ENCODE measurements around the gene LMF1. TPM values are rescaled to one million over a fixed set of nuclear protein-coding genes. Genes with fewer than 3 reads are reported as not detected.

LMF1 gene
- total RNA-seq, 1 experiment from 2014 or later, result 12.8 TPM

DNA sequence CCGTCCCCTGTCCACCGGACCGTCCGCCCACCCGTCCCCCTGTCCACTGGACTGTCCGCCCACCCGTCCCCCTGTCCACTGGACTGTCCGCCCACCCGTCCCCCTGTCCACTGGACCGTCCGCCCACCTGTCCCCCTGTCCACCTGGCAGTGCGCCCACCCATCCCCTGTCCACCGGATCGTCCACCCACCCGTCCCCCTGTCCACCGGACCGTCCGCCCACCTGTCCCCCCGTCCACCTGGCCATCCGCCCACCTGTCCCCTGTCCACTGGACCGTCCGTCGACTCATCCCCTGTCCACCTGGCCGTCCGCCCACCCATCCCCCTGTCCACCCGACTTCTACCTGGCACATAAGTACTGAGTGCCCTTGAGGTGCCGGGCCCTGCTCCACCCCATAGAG, 76.6 kb downstream of the LMF1 start (continued):
- TF ChIP-seq EZH2phosphoT487 (IDR thresholded peaks at IDR 0.05; ENCODE audit: borderline replicate concordance) (no peak), POLR2AphosphoS5 (IDR thresholded peaks at IDR 0.05; ENCODE audit: low read depth, low read length) (no peak), POLR2A (IDR thresholded peaks at IDR 0.05; ENCODE audit: borderline replicate concordance, extremely low read depth, insufficient read depth, insufficient read length) (no peak), ZNF274 (IDR thresholded peaks at IDR 0.05; ENCODE audit: low read depth, low read length) (no peak), EGR1 (IDR thresholded peaks at IDR 0.05; ENCODE audit: low read depth) (no peak)

DNA sequence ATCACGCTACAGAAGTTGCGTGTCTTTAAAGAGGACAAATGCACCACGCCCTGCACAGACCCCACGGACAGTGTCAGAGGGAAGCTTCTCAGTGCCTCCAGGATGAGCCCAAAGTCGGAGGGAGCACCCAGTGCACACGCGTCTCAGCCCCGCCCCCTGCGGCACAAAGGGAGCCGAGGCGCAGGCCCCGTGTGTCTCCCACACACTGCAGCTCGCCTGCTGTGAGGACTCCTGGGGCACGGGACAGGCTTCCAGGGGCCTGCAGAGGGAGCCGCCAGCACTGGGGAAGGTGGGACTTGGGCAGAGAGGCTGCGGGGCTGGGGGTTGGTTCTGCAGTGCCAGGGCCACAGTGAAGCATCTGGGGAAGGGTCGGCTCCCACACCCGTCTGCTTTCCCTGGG, 77.4 kb downstream of the LMF1 start:
- Histone ChIP-seq H3K27me3 (ENCODE audit: insufficient read depth, low read length) (no peaks in the 10 kb centered on the region), H3K36me3 (ENCODE audit: control insufficient read depth in 1 of 2, insufficient read depth in 2 of 2, low read length in 2 of 2) (no peaks in the 10 kb centered on the region), H3K4me1 (ENCODE audit: control insufficient read depth in 1 of 2, insufficient read depth in 2 of 2, low read length in 2 of 2) (peaks cover 0 to 3% of the 10 kb centered on the region in 2 experiments; a peak in 1 of 4 replicates), H3K27ac (ENCODE audit: low read depth, low read length) (no peak overlapping the region), H3K4me2 (ENCODE audit: low read length) (peak overlapping the region; percentile 9; the same call in 1 of the 2 replicates), H2AFZ (ENCODE audit: low read depth, low read length, poor library complexity, severe bottlenecking) (no peak overlapping the region), H3K79me2 (ENCODE audit: insufficient read depth, low read length) (no peaks in the 10 kb centered on the region), H3K9ac (ENCODE audit: low read length) (no peak overlapping the region), H3K4me3 (replicated peaks in 1 of 2; ENCODE audit: low read depth in 1 of 2, low read length in 2 of 2) (no peak overlapping the region), H4K20me1 (ENCODE audit: insufficient read depth) (no peaks in the 10 kb centered on the region), H3K9me2 (ENCODE audit: insufficient read depth) (no peaks in the 10 kb centered on the region), H3K9me3 (ENCODE audit: control insufficient read depth in 1 of 2, insufficient read depth in 1 of 2, low read depth in 1 of 2, low read length in 2 of 2) (no peaks in the 10 kb centered on the region)
- DNase-seq (ENCODE audit: low read depth, low spot score), result no peak
- no TSS peak for BruUV-seq (replicated peaks)
- RAD21 ChIA-PET (ENCODE audit: low non-redundant PET in 1 of 2, low total read pairs in 2 of 2, uncharacterized antibody in 2 of 2, unreplicated experiment in 2 of 2), result no interaction called here
- ATAC-seq, result peak; percentile 72
- intact Hi-C loops (cut with micrococcal nuclease), result loop anchor here (10.0 kb wide), 1 partner anchor 161 kb away; no protein-coding TSS in a partner anchor
- CTCF ChIA-PET, result no interaction called here
- TF ChIP-seq JUND (IDR thresholded peaks at IDR 0.05) (no peak), TCF7L2 (IDR thresholded peaks at IDR 0.05; ENCODE audit: borderline replicate concordance, extremely low read depth, insufficient read depth, insufficient read length) (no peak), SIN3A (IDR thresholded peaks at IDR 0.05; ENCODE audit: low read depth) (no peak), EZH2phosphoT487 (IDR thresholded peaks at IDR 0.05; ENCODE audit: borderline replicate concordance) (no peak), RAD21 (IDR thresholded peaks at IDR 0.05; ENCODE audit: low read depth) (peak; percentile 24; the same call in 1 of the 2 replicates), EZH2 (IDR thresholded peaks at IDR 0.05) (no peak), CEBPB (IDR thresholded peaks at IDR 0.05; ENCODE audit: low read depth) (no peak), POLR2A (IDR thresholded peaks at IDR 0.05; ENCODE audit: borderline replicate concordance, extremely low read depth, insufficient read depth, insufficient read length) (no peak), YY1 (IDR thresholded peaks at IDR 0.05; ENCODE audit: extremely low read depth, insufficient replicate concordance, low read depth, low read length) (no peak), SRF (IDR thresholded peaks at IDR 0.05; ENCODE audit: low read depth) (no peak), FOSL1 (IDR thresholded peaks at IDR 0.05; ENCODE audit: low read depth) (no peak)
- TF ChIP-seq, protein P1, sequence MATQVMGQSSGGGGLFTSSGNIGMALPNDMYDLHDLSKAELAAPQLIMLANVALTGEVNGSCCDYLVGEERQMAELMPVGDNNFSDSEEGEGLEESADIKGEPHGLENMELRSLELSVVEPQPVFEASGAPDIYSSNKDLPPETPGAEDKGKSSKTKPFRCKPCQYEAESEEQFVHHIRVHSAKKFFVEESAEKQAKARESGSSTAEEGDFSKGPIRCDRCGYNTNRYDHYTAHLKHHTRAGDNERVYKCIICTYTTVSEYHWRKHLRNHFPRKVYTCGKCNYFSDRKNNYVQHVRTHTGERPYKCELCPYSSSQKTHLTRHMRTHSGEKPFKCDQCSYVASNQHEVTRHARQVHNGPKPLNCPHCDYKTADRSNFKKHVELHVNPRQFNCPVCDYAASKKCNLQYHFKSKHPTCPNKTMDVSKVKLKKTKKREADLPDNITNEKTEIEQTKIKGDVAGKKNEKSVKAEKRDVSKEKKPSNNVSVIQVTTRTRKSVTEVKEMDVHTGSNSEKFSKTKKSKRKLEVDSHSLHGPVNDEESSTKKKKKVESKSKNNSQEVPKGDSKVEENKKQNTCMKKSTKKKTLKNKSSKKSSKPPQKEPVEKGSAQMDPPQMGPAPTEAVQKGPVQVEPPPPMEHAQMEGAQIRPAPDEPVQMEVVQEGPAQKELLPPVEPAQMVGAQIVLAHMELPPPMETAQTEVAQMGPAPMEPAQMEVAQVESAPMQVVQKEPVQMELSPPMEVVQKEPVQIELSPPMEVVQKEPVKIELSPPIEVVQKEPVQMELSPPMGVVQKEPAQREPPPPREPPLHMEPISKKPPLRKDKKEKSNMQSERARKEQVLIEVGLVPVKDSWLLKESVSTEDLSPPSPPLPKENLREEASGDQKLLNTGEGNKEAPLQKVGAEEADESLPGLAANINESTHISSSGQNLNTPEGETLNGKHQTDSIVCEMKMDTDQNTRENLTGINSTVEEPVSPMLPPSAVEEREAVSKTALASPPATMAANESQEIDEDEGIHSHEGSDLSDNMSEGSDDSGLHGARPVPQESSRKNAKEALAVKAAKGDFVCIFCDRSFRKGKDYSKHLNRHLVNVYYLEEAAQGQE (IDR thresholded peaks at IDR 0.05; ENCODE audit: low read depth), result no peak
- TF ChIP-seq, protein P2, sequence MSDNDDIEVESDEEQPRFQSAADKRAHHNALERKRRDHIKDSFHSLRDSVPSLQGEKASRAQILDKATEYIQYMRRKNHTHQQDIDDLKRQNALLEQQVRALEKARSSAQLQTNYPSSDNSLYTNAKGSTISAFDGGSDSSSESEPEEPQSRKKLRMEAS (IDR thresholded peaks at IDR 0.05), result no peak
- TF ChIP-seq, protein P3, sequence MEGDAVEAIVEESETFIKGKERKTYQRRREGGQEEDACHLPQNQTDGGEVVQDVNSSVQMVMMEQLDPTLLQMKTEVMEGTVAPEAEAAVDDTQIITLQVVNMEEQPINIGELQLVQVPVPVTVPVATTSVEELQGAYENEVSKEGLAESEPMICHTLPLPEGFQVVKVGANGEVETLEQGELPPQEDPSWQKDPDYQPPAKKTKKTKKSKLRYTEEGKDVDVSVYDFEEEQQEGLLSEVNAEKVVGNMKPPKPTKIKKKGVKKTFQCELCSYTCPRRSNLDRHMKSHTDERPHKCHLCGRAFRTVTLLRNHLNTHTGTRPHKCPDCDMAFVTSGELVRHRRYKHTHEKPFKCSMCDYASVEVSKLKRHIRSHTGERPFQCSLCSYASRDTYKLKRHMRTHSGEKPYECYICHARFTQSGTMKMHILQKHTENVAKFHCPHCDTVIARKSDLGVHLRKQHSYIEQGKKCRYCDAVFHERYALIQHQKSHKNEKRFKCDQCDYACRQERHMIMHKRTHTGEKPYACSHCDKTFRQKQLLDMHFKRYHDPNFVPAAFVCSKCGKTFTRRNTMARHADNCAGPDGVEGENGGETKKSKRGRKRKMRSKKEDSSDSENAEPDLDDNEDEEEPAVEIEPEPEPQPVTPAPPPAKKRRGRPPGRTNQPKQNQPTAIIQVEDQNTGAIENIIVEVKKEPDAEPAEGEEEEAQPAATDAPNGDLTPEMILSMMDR (IDR thresholded peaks at IDR 0.05 in 2 of 3, conservative IDR thresholded peaks at IDR 0.05 in 1 of 3; ENCODE audit: borderline replicate concordance in 1 of 3, insufficient read depth in 1 of 3, low read depth in 2 of 3, low read length in 2 of 3), result peak in 2 of 3 experiments; percentile 11 to 12; a peak in 1 of 6 replicates
- POLR2A ChIA-PET, result no interaction called here

Measured in HCT116 (cell line).